Activated CD4-positive, alpha-beta T cell treated with anti-CD3 and anti-CD28 coated beads, Interleukin-2, amount 50 U/mL, for 16 hours (primary cell): Measurements from ENCODE around the gene DNAJC21.
"Not testable (repeated sequence)": the region's sequence is repeated elsewhere in the genome, so short reads cannot be mapped to it uniquely, and the experiment has no call there.

Experiments
- DNase-seq: peaks from one replicate; pipeline ENCODE4 v3.0.0-alpha.2; 2020

The DNAJC21 gene

GRCh38 chr5:34929134-34929719, at the start of gene DNAJC21:
Gene DNAJC21, plus strand, starts transcription at chr5:34929559. Its CDS starts 261 bp downstream, at chr5:34929820.
- peak; percentile 98 for DNase-seq

GRCh38 chr5:34881246-34881645, 48.1 kb upstream of the DNAJC21 start:
- no peak for DNase-seq

- DNase-seq, result no peak
Observed at GRCh38 chr5:34886392-34887119, 42.8 kb upstream of the DNAJC21 start.

GRCh38 chr5:34889394-34889793, 40.0 kb upstream of the DNAJC21 start:
- no peak for DNase-seq

GRCh38 chr5:34891981-34892380, 37.4 kb upstream of the DNAJC21 start:
- no peak for DNase-seq

- DNase-seq, result no peak
Observed at GRCh38 chr5:34892414-34892813, 36.9 kb upstream of the DNAJC21 start.

- no peak for DNase-seq
Observed at GRCh38 chr5:34894716-34895115, 34.6 kb upstream of the DNAJC21 start.

GRCh38 chr5:34895641-34896419, 33.5 kb upstream of the DNAJC21 start:
- DNase-seq, result no peak

- no peak for DNase-seq
Observed at GRCh38 chr5:34897646-34898045, 31.7 kb upstream of the DNAJC21 start.

GRCh38 chr5:34898258-34898895, 31.0 kb upstream of the DNAJC21 start:
- peak; percentile 62 for DNase-seq

GRCh38 chr5:34899066-34899465, 30.3 kb upstream of the DNAJC21 start:
- DNase-seq, result no peak

GRCh38 chr5:34900652-34901051, 28.7 kb upstream of the DNAJC21 start:
- DNase-seq, result no peak

- DNase-seq, result no peak
Observed at GRCh38 chr5:34903260-34903659, 26.1 kb upstream of the DNAJC21 start.

- DNase-seq, result no peak
Observed at GRCh38 chr5:34905564-34905963, 23.8 kb upstream of the DNAJC21 start.

GRCh38 chr5:34913072-34913471, 16.3 kb upstream of the DNAJC21 start:
- DNase-seq, result no peak

- peak; percentile 38 for DNase-seq
Observed at GRCh38 chr5:34914671-34915138, 14.7 kb upstream of the DNAJC21 start.

GRCh38 chr5:34915139-34915855, 14.1 kb upstream of the DNAJC21 start, which contains the start of the genes BRIX1 and RAD1:
Gene BRIX1, plus strand, starts transcription at chr5:34915711. Its CDS starts 28 bp downstream, at chr5:34915739.
Gene RAD1, minus strand, starts transcription at chr5:34915504. Its CDS starts 612 bp downstream, at chr5:34914892.
- peak; percentile 97 for DNase-seq

GRCh38 chr5:34915856-34916192, 13.5 kb upstream of the DNAJC21 start:
- no peak for DNase-seq

GRCh38 chr5:34916518-34916917, 12.8 kb upstream of the DNAJC21 start:
- no peak for DNase-seq

GRCh38 chr5:34918025-34918424, 11.3 kb upstream of the DNAJC21 start:
- peak; percentile 19 for DNase-seq

- no peak for DNase-seq
Observed at GRCh38 chr5:34919077-34919476, 10.3 kb upstream of the DNAJC21 start.

GRCh38 chr5:34923256-34923655, 6.1 kb upstream of the DNAJC21 start:
- DNase-seq, result not testable (repeated sequence)
